AG04450 (cell line): ENCODE data around the gene TMEM186. TPM values are rescaled to one million over a fixed set of nuclear protein-coding genes. Genes with fewer than 3 reads are reported as not detected.

Source experiments
- CTCF ChIA-PET: fragments of 300-600, 350-600 bp; formaldehyde crosslinking; extraction: SDS; loops from one replicate; lab custom pipeline; 2022; ENCODE audit warnings: antibody characterized with exemption, inconsistent platforms; lab: Charles Lee
- POLR2A ChIA-PET: fragments of 350-600 bp; formaldehyde crosslinking; extraction: SDS; loops from one replicate; lab custom pipeline; 2021; ENCODE audit warnings: antibody characterized with exemption, inconsistent platforms; lab: Yijun Ruan, JAX
- DNase-seq: peaks from one replicate; pipeline ENCODE4 v3.0.0-alpha.2; 2011; ENCODE audit warnings: low read depth, low spot score
- H3K27ac ChIP-seq: one replicate; pipeline ENCODE4 v1.5.1; 2012; ENCODE audit warnings: low read depth, low read length, control low read depth
- H3K27me3 ChIP-seq: one replicate; pipeline ENCODE4 v1.6.0; 2012; ENCODE audit warnings: low read length; ENCODE audit not compliant: control insufficient read depth, insufficient read depth
- H3K4me3 ChIP-seq: 2 replicates; pipeline ENCODE4 v1.5.1; 2011; ENCODE audit warnings: mild to moderate bottlenecking, low read depth, low read length, control low read depth
- H3K9me3 ChIP-seq: 2 replicates; pipeline ENCODE4 v1.5.1; 2012; ENCODE audit warnings: low read length; ENCODE audit not compliant: control insufficient read depth, insufficient read depth
- polyA plus RNA-seq: library from polyadenylated mRNA; depleted of rRNA; stranded (reverse); fragments of >200 nt; gene quantifications from 2 replicates; pipeline ENCODE4 v1.2.3, GENCODE V29; 2011
- TF ChIP-seq, protein P1 (sequence below): IDR thresholded peaks from 2 replicates; pipeline ENCODE4 v1.5.1; 2011; ENCODE audit warnings: low read depth, low read length, control low read depth, inconsistent platforms

Gene TMEM186
- polyA plus RNA-seq, 1 experiment = 7.7 TPM

GRCh38 chr16:8774208-8774607, 23.2 kb downstream of the TMEM186 start:
- Histone ChIP-seq H3K4me3 (no peak overlapping the region), H3K27me3 (peaks cover 2% of the 10 kb centered on the region), H3K9me3 (peaks cover 4% of the 10 kb centered on the region), H3K27ac (no peak overlapping the region)
- POLR2A ChIA-PET = no interaction called here
- TF ChIP-seq, protein P1, sequence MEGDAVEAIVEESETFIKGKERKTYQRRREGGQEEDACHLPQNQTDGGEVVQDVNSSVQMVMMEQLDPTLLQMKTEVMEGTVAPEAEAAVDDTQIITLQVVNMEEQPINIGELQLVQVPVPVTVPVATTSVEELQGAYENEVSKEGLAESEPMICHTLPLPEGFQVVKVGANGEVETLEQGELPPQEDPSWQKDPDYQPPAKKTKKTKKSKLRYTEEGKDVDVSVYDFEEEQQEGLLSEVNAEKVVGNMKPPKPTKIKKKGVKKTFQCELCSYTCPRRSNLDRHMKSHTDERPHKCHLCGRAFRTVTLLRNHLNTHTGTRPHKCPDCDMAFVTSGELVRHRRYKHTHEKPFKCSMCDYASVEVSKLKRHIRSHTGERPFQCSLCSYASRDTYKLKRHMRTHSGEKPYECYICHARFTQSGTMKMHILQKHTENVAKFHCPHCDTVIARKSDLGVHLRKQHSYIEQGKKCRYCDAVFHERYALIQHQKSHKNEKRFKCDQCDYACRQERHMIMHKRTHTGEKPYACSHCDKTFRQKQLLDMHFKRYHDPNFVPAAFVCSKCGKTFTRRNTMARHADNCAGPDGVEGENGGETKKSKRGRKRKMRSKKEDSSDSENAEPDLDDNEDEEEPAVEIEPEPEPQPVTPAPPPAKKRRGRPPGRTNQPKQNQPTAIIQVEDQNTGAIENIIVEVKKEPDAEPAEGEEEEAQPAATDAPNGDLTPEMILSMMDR = no peak
- no peak for DNase-seq
- CTCF ChIA-PET = interaction anchor here (0.9 kb wide), 1 partner anchor 207 kb away, joined by 3 read pairs; no protein-coding TSS in a partner anchor

GRCh38 chr16:8773537-8773936, 23.9 kb downstream of the TMEM186 start:
- CTCF ChIA-PET = no interaction called here
- TF ChIP-seq, protein P1 = no peak
- POLR2A ChIA-PET = no interaction called here
- H3K27ac ChIP-seq = no peak overlapping the region
- H3K4me3 ChIP-seq = no peak overlapping the region
- H3K9me3 ChIP-seq = peaks cover 4% of the 10 kb centered on the region
- no peak for DNase-seq
- peaks cover 2% of the 10 kb centered on the region for H3K27me3 ChIP-seq

DNA sequence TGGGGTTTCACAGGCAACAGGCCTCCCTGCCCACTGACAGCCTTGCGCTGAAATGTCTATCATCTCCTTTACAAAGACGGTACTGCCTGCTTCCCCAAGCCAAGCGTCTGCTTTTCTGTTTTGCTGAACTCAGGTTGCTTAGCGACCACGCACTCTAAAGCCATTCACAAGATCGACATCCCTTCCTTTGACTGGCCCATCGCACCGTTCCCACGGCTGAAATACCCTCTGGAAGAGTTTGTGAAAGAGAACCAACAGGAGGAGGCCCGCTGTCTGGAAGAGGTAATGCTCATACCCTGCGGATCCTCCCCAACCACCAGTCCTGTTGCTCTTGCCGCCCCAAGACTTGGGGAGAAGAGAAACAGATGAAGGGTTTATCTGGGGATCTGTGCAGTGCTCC, 28.7 kb downstream of the TMEM186 start:
- POLR2A ChIA-PET = no interaction called here
- Histone ChIP-seq H3K9me3 (no peaks in the 10 kb centered on the region), H3K4me3 (no peak overlapping the region), H3K27me3 (no peaks in the 10 kb centered on the region), H3K27ac (no peak overlapping the region)
- no peak for DNase-seq
- CTCF ChIA-PET = no interaction called here
- TF ChIP-seq, protein P1 = no peak

DNA sequence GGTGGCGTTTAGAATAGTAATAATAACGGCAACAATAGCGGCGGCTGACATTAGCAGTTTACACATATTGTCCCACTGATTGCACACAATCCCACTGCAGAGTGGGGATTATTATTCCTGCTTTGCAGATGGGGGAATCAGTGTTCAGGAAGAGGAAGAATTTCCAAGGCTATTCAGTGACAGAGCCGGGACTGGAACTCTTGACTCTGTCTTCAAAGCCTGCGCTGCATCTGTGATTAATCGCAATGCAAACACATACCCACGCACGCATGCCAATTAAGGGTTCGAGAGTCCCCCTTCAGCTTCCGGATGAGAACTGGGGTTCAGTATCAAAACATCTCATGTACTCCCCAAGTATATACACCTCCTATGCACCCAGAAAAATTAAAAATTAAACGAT, 29.2 kb downstream of the TMEM186 start:
- DNase-seq = no peak
- Histone ChIP-seq H3K9me3 (no peaks in the 10 kb centered on the region), H3K27ac (no peak overlapping the region), H3K4me3 (no peak overlapping the region), H3K27me3 (no peaks in the 10 kb centered on the region)
- POLR2A ChIA-PET = no interaction called here
- CTCF ChIA-PET = no interaction called here
- TF ChIP-seq, protein P1 = no peak

- DNase-seq = no peak
- Histone ChIP-seq H3K9me3 (no peaks in the 10 kb centered on the region), H3K27ac (no peak overlapping the region), H3K4me3 (no peak overlapping the region), H3K27me3 (no peaks in the 10 kb centered on the region)
- TF ChIP-seq, protein P1 = no peak
- ChIA-PET POLR2A (no interaction called here), CTCF (no interaction called here)
Measured at GRCh38 chr16:8767176-8767575, 30.3 kb downstream of the TMEM186 start.
